PC-9 (cell line): ENCODE measurements around the gene PA2G4. TPM values are rescaled to one million over a fixed set of nuclear protein-coding genes. Genes with fewer than 3 reads are reported as not detected.

Experiments used
- BruUV-seq: library from RNA; stranded (reverse); fragments of 400-500 nt; replicated peaks from 2 replicates; lab custom pipeline; 2021; lab: Mats Ljungman, UMichigan
- CTCF ChIA-PET: fragments of 300-600 bp; sonication (Branson Sonifier 250); formaldehyde crosslinking; loops from one replicate; lab custom pipeline; 2022; ENCODE audit warnings: antibody characterized with exemption; lab: Charles Lee
- POLR2A ChIA-PET: fragments of 300-600 bp; sonication (Branson Sonifier 250); formaldehyde crosslinking; loops from one replicate; lab custom pipeline; 2022; ENCODE audit warnings: antibody characterized with exemption; ENCODE audit not compliant: unreplicated experiment; lab: Charles Lee
- DNase-seq, 2 experiments: peaks; one replicate each; pipeline versions ENCODE4 v3.0.0 to v3.0.0-alpha.2; 2015 to 2022; ENCODE audit warnings: mixed read lengths in 1 of 2
- H2AFZ ChIP-seq: fragments of 200-600 bp; sonication (generic); 2 replicates; pipeline ENCODE4 v1.8.1; 2017; ENCODE audit warnings: antibody characterized with exemption
- H3F3A ChIP-seq: fragments of 200-600 bp; sonication (generic); 2 replicates; pipeline ENCODE4 v1.8.1; 2017; ENCODE audit warnings: antibody characterized with exemption, mild to moderate bottlenecking, low read depth; ENCODE audit not compliant: insufficient read depth
- H3K27ac ChIP-seq: fragments of 200-600 bp; sonication (generic); 2 replicates; pipeline ENCODE4 v1.6.1; 2016; ENCODE audit warnings: mixed run types
- H3K27me3 ChIP-seq: fragments of 200-600 bp; sonication (generic); 2 replicates; pipeline ENCODE4 v1.6.1; 2016; ENCODE audit warnings: low read depth, mixed run types; ENCODE audit not compliant: insufficient read depth
- H3K36me3 ChIP-seq: fragments of 200-600 bp; sonication (generic); 2 replicates; pipeline ENCODE4 v1.6.1; 2016; ENCODE audit warnings: low read depth, mixed run types
- H3K4me1 ChIP-seq: fragments of 200-600 bp; sonication (generic); replicated peaks from 2 replicates; pipeline ENCODE4 v1.6.1; 2016; ENCODE audit warnings: mixed run types; ENCODE audit not compliant: insufficient read depth
- H3K4me2 ChIP-seq: fragments of 200-600 bp; sonication (generic); 2 replicates; pipeline ENCODE4 v1.6.1; 2017; ENCODE audit warnings: mixed run types
- H3K4me3 ChIP-seq: fragments of 200-600 bp; sonication (generic); 2 replicates; pipeline ENCODE4 v1.6.1; 2016; ENCODE audit warnings: mixed run types
- H3K79me2 ChIP-seq: fragments of 200-600 bp; sonication (generic); 2 replicates; pipeline ENCODE4 v1.6.1; 2017; ENCODE audit warnings: low read depth, mixed run types
- H3K9me2 ChIP-seq: fragments of 200-600 bp; sonication (generic); 2 replicates; pipeline ENCODE4 v1.8.1; 2017; ENCODE audit warnings: mild to moderate bottlenecking; ENCODE audit not compliant: insufficient read depth
- H3K9me3 ChIP-seq: fragments of 200-600 bp; sonication (generic); 2 replicates; pipeline ENCODE4 v1.8.1; 2016; ENCODE audit warnings: low read depth; ENCODE audit not compliant: insufficient read depth
- H4K20me1 ChIP-seq: fragments of 200-600 bp; sonication (generic); 2 replicates; pipeline ENCODE4 v1.8.1; 2017; ENCODE audit not compliant: insufficient read depth
- EZH2 ChIP-seq: fragments of 200-600 bp; sonication (generic); IDR thresholded peaks from 2 replicates; pipeline ENCODE4 v1.8.0; 2017; ENCODE audit warnings: antibody characterized with exemption, low read depth
- intact Hi-C: fragments of 100-400 bp; cut with micrococcal nuclease; formaldehyde crosslinking; loops from one replicate; pipeline ENCODE4 v1.10.0; 2022; ENCODE audit not compliant: unreplicated experiment
- total RNA-seq: library from RNA; stranded (reverse); gene quantifications from 2 replicates; pipeline ENCODE4 v1.2.3, GENCODE V29; 2021
- TF ChIP-seq, protein P1 (sequence below): fragments of 200-600 bp; sonication (generic); conservative IDR thresholded peaks from 2 replicates; pipeline ENCODE4 v1.6.1; 2017; ENCODE audit warnings: mixed run types, antibody characterized with exemption, mild to moderate bottlenecking, moderate library complexity

Gene PA2G4
- total RNA-seq, 1 experiment from 2014 or later: 159 TPM

DNA sequence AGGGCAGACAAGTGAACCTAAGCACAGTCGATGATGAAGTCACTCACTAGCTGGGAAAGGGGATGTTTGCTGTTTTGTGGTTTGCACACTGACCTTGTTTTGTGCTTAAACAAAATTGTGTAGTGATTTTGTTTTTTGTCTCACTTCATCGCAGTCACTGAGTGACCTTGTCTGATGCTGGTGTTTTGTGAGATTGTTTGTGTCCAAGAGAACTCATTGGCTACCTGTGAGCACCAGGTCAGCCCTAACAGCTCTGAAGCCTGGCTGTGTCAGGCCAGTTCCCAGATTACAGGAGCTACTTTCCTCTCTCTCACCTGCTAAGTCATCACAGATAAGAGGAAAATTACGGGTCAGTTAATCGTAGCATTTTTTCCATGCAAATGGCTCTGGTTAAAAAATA, 19.8 kb downstream of the PA2G4 start:
- H3K36me3 ChIP-seq: no peaks in the 10 kb centered on the region
- no TSS peak for BruUV-seq
- POLR2A ChIA-PET: no interaction called here
- no peak for TF ChIP-seq EZH2
- TF ChIP-seq, protein P1, sequence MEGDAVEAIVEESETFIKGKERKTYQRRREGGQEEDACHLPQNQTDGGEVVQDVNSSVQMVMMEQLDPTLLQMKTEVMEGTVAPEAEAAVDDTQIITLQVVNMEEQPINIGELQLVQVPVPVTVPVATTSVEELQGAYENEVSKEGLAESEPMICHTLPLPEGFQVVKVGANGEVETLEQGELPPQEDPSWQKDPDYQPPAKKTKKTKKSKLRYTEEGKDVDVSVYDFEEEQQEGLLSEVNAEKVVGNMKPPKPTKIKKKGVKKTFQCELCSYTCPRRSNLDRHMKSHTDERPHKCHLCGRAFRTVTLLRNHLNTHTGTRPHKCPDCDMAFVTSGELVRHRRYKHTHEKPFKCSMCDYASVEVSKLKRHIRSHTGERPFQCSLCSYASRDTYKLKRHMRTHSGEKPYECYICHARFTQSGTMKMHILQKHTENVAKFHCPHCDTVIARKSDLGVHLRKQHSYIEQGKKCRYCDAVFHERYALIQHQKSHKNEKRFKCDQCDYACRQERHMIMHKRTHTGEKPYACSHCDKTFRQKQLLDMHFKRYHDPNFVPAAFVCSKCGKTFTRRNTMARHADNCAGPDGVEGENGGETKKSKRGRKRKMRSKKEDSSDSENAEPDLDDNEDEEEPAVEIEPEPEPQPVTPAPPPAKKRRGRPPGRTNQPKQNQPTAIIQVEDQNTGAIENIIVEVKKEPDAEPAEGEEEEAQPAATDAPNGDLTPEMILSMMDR: no peak
- peaks cover 28% of the 10 kb centered on the region for H3K4me1 ChIP-seq
- no peak overlapping the region for H2AFZ ChIP-seq
- no peak overlapping the region for H3K27ac ChIP-seq
- no peak overlapping the region for H3K4me2 ChIP-seq
- DNase-seq: peak in 1 of 2 experiments; percentile 30
- no peak overlapping the region for H3K4me3 ChIP-seq
- no peaks in the 10 kb centered on the region for H4K20me1 ChIP-seq
- CTCF ChIA-PET: no interaction called here
- intact Hi-C loops: no loop called here
- peaks cover 22% of the 10 kb centered on the region for H3F3A ChIP-seq
- H3K79me2 ChIP-seq: peaks cover 1% of the 10 kb centered on the region; the same call in 1 of the 2 replicates
- no peaks in the 10 kb centered on the region for H3K9me3 ChIP-seq
- no peaks in the 10 kb centered on the region for H3K9me2 ChIP-seq
- no peaks in the 10 kb centered on the region for H3K27me3 ChIP-seq

- CTCF ChIA-PET: no interaction called here
- Histone ChIP-seq H3K36me3 (0 out of 2 replicates have a peak, but pooled peaks cover 3% of the 10 kb centered on the region), H4K20me1 (no peaks in the 10 kb centered on the region), H3K9me2 (no peaks in the 10 kb centered on the region), H2AFZ (no peak overlapping the region), H3K27me3 (no peaks in the 10 kb centered on the region), H3K9me3 (no peaks in the 10 kb centered on the region), H3K4me2 (peak overlapping the region; percentile 85), H3K4me1 (peaks cover 31% of the 10 kb centered on the region), H3K27ac (no peak overlapping the region), H3F3A (peaks cover 22% of the 10 kb centered on the region), H3K79me2 (peaks cover 6% of the 10 kb centered on the region; the same call in 1 of the 2 replicates), H3K4me3 (no peak overlapping the region; the same call in 1 of the 2 replicates)
- DNase-seq: peak in 1 of 2 experiments; percentile 2
- POLR2A ChIA-PET: no interaction called here
- TF ChIP-seq EZH2: no peak
- TF ChIP-seq, protein P1: no peak
- intact Hi-C loops: loop anchor here (1.0 kb wide), 2 partner anchors 26 to 63 kb away; partner anchors contain the start of genes MYL6B and SMARCC2
- no TSS peak for BruUV-seq
Measured at GRCh38 chr12:56126732-56127239, 22.4 kb downstream of the PA2G4 start.

GRCh38 chr12:56127485-56127887, 23.1 kb downstream of the PA2G4 start:
- DNase-seq: no peak
- peak overlapping the region; percentile 46; the same call in 1 of the 2 replicates for H3K27ac ChIP-seq
- H3K36me3 ChIP-seq: peaks cover 7% of the 10 kb centered on the region; the same call in 1 of the 2 replicates
- no peaks in the 10 kb centered on the region for H3K27me3 ChIP-seq
- TF ChIP-seq, protein P1: no peak
- no peak for TF ChIP-seq EZH2
- ChIA-PET POLR2A (interaction anchor here (0.6 to 1.3 kb wide), 9 partner anchors 16 to 534 kb away, joined by 3 to 13 read pairs (median 4); partner anchors contain the start of genes MYL6, RAB5B, RNF41 and SMARCC2), CTCF (interaction anchor here (0.5 to 1.3 kb wide), 6 partner anchors 8 to 509 kb away, joined by 3 to 17 read pairs (median 4); partner anchors contain the start of genes RNF41 and SMARCC2)
- peaks cover 6% of the 10 kb centered on the region; the same call in 1 of the 2 replicates for H3K79me2 ChIP-seq
- no peaks in the 10 kb centered on the region for H3K9me3 ChIP-seq
- no peaks in the 10 kb centered on the region for H4K20me1 ChIP-seq
- H3K4me2 ChIP-seq: peak overlapping the region; percentile 85
- peak overlapping the region; percentile 50; the same call in 1 of the 2 replicates for H2AFZ ChIP-seq
- intact Hi-C loops: no loop called here
- peak overlapping the region; percentile 51; the same call in 1 of the 2 replicates for H3K4me3 ChIP-seq
- TSS peak; percentile 97 for BruUV-seq
- peaks cover 31% of the 10 kb centered on the region for H3K4me1 ChIP-seq
- peaks cover 22% of the 10 kb centered on the region for H3F3A ChIP-seq
- no peaks in the 10 kb centered on the region for H3K9me2 ChIP-seq
